ENCODE results near the gene S100B. TPM values are rescaled to one million over a fixed set of nuclear protein-coding genes. Genes with fewer than 3 reads are reported as not detected.

Gene S100B
- total and polyA plus RNA-seq, 2 of the 13 experiments (the other 11 are each of a cell fraction or from before 2014, with no cell fraction given): not detected

DNA sequence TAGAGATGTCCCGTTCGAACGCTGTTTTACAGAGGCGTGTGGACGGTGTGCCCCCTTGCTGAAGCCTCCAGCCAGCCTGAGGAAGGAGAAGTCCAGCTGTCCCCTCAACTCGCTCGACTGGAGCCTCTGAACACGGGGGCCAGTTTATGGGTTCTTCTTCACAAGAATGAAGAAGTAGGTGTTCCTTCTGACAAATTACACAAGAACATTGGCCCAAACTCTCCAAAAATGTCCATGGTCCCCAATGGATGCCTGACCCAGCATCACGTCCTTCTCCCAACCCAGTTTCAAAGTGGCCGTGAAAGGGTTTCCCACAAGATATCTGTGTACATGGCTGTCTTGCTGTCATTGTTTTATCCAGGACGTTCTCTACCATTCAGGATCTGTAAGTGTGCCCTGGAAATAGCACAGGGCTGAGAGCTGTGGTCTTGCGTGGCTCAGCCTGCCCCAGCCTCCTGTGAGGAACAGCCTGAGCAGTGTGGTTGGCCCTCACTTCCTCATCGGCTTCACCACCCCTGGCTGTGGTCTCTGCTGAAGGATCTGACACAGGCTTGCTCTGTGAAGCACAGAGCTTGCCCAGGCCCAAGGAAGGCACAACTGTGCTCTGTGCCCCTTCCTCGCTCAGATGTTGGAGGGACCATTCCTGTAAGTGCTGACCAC lies 1.0 kb upstream of the S100B start (continued):
- TF ChIP-seq, protein P1, sequence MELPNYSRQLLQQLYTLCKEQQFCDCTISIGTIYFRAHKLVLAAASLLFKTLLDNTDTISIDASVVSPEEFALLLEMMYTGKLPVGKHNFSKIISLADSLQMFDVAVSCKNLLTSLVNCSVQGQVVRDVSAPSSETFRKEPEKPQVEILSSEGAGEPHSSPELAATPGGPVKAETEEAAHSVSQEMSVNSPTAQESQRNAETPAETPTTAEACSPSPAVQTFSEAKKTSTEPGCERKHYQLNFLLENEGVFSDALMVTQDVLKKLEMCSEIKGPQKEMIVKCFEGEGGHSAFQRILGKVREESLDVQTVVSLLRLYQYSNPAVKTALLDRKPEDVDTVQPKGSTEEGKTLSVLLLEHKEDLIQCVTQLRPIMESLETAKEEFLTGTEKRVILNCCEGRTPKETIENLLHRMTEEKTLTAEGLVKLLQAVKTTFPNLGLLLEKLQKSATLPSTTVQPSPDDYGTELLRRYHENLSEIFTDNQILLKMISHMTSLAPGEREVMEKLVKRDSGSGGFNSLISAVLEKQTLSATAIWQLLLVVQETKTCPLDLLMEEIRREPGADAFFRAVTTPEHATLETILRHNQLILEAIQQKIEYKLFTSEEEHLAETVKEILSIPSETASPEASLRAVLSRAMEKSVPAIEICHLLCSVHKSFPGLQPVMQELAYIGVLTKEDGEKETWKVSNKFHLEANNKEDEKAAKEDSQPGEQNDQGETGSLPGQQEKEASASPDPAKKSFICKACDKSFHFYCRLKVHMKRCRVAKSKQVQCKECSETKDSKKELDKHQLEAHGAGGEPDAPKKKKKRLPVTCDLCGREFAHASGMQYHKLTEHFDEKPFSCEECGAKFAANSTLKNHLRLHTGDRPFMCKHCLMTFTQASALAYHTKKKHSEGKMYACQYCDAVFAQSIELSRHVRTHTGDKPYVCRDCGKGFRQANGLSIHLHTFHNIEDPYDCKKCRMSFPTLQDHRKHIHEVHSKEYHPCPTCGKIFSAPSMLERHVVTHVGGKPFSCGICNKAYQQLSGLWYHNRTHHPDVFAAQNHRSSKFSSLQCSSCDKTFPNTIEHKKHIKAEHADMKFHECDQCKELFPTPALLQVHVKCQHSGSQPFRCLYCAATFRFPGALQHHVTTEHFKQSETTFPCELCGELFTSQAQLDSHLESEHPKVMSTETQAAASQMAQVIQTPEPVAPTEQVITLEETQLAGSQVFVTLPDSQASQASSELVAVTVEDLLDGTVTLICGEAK (IDR thresholded peaks at IDR 0.05): no peak
- TF ChIP-seq, protein P1 (CRISPR knock-in tag; IDR thresholded peaks at IDR 0.05): no peak
- TF ChIP-seq LBX2 (CRISPR knock-in tag; IDR thresholded peaks at IDR 0.05; ENCODE audit: borderline replicate concordance) (no peak), ZNF275 (CRISPR knock-in tag; IDR thresholded peaks at IDR 0.05; ENCODE audit: borderline replicate concordance) (no peak), ZNF670 (CRISPR knock-in tag; IDR thresholded peaks at IDR 0.05; ENCODE audit: borderline replicate concordance) (no peak), ZNF343 (CRISPR knock-in tag; IDR thresholded peaks at IDR 0.05) (no peak), MED1 (CRISPR knock-in tag; IDR thresholded peaks at IDR 0.05) (no peak)

Data from HepG2 (cell line).